ENCODE measurements around the gene VIPR1.
"Not testable (repeated sequence)": the region's sequence is repeated elsewhere in the genome, so short reads cannot be mapped to it uniquely, and the experiment has no call there.

The VIPR1 gene

DNA sequence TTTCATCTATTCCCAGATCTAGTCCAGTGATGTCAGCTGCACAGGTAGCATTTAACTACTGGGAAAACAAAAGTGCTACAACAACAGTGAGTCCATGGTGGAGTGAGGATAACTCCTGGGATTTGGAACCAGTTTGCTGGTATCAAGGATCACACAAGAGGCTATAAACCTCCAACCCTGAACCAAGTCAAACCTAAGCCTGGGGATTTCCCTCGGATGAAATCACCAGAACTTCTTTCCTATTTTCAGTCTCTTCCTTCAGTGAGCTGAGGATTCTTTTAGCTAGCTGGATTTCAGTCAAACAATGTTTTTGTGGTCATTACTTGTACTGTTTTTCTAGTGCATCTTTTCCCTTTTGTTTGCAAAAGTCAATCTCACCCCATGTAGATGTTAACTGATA, 47.8 kb downstream of the VIPR1 start:
- no peak overlapping the region for H3K27ac ChIP-seq
- H3K4me3 ChIP-seq: no peak overlapping the region

DNA sequence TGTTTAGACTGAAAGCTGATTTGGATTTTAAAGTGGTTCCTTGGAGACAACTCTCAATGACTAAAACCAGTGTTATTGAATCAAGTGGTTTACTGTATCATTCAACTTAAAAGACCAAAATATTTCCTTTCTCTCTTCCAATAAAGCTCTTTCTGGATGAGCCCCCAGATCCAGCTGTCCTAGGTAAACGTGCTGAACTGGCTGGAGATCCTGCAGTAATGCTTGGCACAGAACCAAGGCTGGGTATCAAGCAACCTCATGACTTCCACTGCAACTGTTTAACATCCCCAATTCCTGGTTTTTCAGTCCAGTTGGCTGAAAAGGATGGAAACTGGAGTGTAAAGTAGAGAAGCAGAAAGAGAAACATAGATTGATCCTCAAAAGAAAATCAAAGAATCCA, 50.4 kb downstream of the VIPR1 start:
- Histone ChIP-seq H3K4me3 (no peak overlapping the region), H3K27ac (no peak overlapping the region)

DNA sequence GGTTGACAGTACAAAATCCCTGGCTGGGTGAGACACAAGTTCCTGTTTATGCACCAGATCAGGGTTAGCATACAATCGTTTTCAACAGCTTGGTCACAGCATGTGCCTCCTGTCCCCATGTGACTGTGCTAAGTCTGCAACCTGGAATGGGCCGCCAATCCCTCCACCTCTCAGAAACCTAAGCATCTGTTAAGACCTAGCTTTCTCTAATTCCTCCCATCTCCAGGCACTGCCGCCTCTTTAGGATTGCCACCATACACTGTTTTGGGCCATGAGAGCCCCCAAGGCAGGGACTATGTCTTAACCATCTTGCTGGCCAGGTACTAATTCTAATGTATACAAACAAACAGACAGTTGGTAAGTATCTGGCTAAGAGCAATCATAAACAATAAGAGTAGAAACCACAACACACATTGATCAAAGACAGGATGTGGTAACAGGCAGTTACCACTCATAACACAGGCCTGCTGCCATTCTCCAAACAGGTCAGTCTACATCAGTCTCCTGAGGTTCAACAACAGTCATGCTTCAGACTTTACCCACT, 53.7 kb downstream of the VIPR1 start:
- Histone ChIP-seq H3K4me3 (no peak overlapping the region), H3K27ac (peak overlapping the region in 6 of 21 experiments; percentile 14 to 82 (median 63))

DNA sequence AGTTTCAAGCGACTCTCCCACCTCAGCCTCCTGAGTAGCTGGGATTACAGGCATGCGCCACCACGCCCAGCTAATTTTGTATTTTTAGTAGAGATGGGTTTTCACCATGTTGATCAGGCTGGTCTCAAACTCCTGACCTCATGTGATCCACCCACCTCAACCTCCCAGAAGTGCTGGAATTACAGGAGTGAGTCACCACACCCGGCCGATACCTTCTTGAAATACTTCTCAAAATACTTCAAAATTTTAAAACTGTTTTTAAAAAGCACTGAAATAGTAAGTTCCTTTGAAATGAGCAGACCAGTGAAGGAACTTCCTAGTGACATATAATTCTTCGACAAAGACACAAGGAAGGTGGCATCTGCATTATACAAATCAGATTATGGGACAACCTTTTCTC, 54.4 kb downstream of the VIPR1 start:
- not testable (repeated sequence) for H3K4me3 ChIP-seq
- H3K27ac ChIP-seq: peak overlapping the region in 2 of 21 experiments; percentile 63 to 82

DNA sequence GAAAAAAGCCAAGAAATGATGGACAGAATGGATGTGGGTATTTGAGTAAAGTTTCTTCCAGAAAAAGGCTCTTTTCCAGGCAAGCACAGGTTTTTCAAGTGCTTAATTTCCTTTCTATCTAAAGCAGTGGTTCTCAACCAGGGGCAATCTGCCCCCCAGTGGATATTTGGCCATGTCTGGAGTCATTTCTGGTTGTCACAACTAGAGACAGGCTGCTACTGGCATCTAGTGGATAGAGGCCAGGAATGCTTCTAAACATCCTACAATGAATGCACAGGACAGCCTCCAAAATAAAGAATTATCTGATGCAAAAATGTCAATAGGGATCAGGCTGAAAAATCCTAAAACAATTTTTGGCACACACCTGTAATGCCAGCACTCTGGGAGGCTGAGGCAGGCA, 55.4 kb downstream of the VIPR1 start:
- H3K27ac ChIP-seq: no peak overlapping the region

DNA sequence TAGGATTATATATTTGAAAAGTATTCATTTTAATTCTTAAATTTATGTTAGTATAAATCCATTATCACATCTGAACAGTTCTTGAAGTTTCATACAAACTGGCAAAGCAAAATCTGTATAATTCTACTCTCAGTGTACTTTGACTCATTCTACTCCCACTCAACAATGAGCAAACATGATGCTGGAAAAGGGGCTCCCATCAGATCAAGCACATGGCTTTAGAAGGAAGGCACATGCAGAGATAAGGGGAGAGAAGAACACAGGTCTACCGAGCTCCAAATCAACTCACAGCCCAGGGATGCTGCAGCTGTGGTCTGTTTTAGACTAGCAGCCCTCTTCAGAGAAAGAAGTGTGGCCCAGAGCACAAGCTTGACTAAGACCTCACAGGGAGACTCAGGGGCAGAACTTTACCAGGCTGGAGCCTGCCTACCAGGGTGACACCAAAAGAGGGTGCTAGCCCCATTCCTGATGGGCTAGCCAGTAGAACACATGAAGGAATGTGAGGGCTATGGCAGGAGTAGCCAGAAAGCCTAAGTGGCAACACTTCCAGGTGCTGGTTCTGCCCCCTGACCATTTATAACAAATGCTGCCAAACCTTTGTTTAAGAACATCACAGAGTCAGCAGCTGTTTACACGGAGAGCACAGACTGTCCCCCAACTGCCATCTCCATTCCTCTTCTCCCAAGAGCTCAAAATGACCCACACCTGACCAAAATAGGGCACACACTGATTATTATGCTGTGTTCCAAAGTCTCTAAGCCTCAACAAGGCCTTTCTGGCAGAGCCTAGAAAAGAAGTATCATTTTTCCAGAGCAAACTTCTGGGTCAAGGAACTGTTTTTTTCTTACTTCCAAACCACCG, 59.8 kb downstream of the VIPR1 start:
- Histone ChIP-seq H3K27ac (no peak overlapping the region), H3K4me3 (no peak overlapping the region)

More for the DNA sequence above, 55.4 kb downstream of the VIPR1 start:
- H3K4me3 ChIP-seq: no peak overlapping the region

DNA sequence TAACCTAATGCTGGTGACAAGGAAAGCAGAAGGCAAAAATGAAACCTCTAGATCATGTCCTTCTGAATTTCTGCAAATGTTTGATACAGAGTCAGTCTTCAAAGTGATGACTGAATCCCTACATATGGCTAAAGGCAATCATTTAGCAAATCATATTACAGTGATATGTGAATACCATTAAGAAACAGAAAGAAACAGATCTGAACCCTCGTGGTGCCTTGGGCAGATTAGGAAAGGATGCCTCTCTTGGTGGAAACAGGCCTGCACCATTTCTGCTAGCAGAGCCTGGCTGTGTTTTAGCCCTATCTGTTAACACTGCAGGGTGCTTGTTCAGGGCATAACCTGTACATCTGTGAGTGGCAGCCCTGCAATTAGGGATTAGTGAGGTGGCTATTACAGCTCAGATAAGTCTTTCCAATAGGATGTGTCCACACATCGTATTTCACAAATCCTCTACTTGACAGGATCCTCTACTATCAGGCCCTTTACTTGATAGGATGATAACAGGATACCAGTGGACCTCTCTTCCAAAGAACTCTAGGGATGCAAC, 67.2 kb downstream of the VIPR1 start:
- H3K27ac ChIP-seq: no peak overlapping the region
- H3K4me3 ChIP-seq: no peak overlapping the region

DNA sequence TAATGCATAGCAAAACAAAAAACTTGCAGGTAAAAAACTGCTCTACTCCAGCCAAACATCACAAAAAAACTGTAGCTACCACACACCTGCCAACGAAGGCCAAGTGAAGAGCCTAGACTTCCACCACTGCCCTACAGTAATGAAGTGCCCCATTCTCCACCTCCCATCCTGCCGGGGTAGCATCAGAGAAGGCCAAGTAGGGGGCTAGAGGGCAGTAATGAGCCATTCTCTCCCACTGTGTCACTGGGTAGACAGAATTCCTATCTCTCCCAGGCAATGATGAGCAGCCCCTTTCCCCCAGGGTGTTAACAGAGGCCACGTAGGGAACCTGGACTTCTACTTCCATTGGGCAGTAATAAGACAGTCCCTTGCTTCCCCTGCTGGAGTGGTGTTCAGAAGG, 69.8 kb downstream of the VIPR1 start:
- Histone ChIP-seq H3K4me3 (no peak overlapping the region), H3K27ac (no peak overlapping the region)

DNA sequence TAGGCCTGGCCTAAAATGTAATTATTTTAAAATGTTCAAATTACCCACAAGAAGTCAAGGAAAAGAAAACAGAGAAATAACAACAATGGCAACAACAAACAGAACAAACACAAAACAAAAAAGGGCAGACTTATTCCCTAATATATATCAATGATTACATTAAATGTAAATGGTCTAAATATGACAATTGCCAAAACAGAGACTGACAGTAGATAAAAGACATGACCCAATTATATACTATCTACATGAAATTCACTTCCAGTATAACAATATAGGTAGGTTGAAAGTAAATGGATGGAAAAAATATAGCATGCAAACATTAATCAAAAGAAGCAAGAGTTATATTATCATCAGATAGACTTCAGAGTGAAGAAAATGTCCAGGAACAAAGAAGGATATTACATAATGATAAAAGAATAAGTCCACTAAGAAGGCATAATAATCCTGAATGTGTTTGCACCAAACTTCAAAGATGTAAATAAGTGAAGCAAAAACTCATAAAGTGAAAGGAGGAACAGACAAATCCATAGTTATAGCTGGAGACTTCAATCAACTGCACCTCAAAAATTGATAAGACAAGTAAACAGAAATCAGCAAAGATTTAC, 72.8 kb downstream of the VIPR1 start:
- H3K4me3 ChIP-seq: no peak overlapping the region
- H3K27ac ChIP-seq: no peak overlapping the region

DNA sequence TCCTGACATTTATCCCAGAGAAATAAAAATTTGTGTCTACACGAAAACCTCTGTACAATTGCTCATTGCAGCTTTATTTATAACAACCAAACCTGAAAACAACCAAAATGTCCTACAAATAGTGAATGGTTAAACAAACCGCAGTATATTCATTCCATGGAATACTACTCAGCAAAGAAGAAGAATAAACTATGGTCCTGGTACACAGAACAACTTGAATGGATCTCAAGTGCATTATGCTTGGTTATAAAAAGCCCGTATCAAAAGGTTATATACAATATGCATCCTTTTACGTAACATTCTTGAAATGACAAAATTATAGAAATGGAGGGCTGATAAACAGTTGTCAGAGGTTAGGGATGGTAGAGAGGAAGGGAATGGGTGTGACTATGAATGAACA, 75.6 kb downstream of the VIPR1 start:
- Histone ChIP-seq H3K4me3 (no peak overlapping the region), H3K27ac (no peak overlapping the region)

DNA sequence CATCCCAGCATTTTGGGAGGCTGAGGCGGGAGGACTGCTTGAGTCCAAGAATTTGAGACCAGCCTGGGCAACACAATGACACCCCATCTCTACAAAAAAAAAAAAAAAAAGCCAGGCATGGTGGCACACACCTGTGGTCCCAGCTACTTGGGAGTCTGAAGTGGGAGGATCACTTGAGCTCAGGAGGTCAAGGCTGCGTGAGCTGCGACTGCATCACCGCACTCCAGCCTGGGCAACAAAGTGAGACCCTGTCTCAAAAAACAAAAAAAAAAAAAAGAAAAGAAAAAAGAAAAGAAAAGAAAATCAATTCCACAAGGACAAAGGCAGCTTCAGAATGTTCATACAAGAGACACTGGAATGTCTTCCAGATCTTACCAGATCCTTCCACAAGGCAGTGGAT, 76.9 kb downstream of the VIPR1 start:
- H3K4me3 ChIP-seq, H3K27ac ChIP-seq: not testable (repeated sequence)

DNA sequence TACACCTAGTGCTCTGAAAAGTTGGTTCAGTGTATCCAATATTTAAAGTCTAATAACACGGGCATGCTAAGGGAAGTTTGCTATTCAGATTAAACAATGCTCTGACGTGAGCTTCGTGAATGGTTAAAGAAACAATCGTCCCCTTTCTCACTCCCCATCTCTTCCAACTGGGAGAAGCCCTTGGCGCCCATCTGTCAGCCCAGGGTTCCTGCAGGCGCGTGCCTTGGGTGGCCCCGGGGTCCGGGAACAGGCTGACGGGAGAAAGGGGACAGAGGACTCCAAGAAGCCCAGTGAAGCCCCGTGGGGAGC, 78.9 kb downstream of the VIPR1 start:
- H3K4me3 ChIP-seq: peak overlapping the region; percentile 63 to 94 (median 76)
- H3K27ac ChIP-seq: peak overlapping the region; percentile 44 to 96 (median 85)

DNA sequence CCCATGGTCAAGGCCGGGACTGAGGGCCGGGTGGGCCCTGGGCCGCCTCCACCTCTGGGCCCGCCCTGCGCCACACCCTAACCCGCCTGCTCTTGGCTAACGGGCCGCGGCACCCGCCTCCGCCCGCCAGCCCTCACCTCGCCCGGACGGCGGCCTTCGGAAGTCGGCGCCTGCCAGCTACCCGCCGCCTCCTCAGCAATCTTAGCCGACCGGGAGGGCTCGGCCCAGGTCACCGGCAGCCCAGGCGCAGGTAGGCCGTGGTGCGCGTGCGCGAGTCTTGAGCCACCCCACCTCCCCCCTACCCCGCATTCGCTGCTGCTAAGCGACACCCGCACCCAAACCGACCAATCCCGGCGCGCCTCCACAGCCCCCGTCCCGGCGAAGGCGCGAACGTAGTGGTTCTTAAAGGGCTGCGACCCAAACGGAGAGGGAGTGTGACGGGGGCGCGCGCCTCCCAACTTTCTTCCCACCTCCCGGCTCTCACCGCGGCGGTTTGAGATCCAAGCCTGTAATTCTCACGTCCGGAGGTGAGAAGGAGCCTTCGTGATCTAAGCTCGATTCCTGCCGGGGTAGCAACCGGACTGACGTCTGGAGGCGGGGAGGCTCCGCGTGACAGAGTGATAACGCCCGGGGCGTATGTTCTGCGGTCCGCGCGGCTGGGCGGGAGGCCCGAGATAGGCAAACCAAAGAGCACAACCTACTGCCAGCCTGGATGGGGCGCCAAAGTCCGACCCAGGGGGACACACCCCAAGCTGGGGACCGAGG, 79.4 kb downstream of the VIPR1 start, which contains the start of gene SEC22C:
Gene SEC22C, minus strand, starts transcription at position 259 of the 765 bp plus-strand sequence. CDS start 12,921 bp downstream, outside the sequence.
- H3K4me3 ChIP-seq: peak within 1 kb of the TSS; percentile 63 to 94 (median 76)
- peak within 1 kb of the TSS; percentile 44 to 96 (median 85) for H3K27ac ChIP-seq

DNA sequence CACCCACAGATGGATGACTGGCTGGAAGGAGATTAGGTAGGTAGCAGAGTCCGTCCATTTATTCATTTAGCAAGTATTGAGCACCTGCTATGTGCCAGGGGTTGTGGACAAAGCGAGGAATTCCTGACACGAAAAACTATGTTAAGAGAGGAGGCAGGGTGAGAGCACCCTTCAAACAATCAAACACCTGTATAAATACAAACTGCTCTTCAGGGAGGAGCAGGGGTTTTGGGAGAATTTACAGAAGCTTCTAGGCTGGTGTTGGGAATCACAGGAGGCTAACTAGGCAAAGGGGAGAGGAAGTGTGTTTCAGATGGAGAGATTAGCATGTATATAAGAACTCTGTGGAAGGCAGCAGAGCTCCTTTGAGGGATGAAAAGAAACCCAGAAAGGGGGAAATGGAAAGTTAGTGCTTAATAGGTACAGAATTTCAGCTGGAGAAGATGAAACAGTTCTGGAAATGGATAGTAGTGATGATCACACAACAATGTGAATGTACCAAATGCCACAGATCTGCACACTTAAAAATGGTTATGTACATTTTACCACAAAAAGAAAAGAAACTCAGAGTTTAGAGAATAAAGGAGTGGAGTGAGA, 80.1 kb downstream of the VIPR1 start:
- peak overlapping the region in 19 of 21 experiments; percentile 45 to 96 (median 87) for H3K27ac ChIP-seq

More for the DNA sequence above, 80.1 kb downstream of the VIPR1 start:
- H3K4me3 ChIP-seq: peak overlapping the region; percentile 63 to 94 (median 76)

Measured in skin epidermis (tissue), 12 donors.